Measurements from ENCODE around the gene KIAA0513. TPM values are rescaled to one million over a fixed set of nuclear protein-coding genes. Genes with fewer than 3 reads are reported as not detected.

The KIAA0513 gene
- total and polyA plus RNA-seq, 2 of the 13 experiments (the other 11 are each of a cell fraction or from before 2014, with no cell fraction given), result 1.8 TPM

DNA sequence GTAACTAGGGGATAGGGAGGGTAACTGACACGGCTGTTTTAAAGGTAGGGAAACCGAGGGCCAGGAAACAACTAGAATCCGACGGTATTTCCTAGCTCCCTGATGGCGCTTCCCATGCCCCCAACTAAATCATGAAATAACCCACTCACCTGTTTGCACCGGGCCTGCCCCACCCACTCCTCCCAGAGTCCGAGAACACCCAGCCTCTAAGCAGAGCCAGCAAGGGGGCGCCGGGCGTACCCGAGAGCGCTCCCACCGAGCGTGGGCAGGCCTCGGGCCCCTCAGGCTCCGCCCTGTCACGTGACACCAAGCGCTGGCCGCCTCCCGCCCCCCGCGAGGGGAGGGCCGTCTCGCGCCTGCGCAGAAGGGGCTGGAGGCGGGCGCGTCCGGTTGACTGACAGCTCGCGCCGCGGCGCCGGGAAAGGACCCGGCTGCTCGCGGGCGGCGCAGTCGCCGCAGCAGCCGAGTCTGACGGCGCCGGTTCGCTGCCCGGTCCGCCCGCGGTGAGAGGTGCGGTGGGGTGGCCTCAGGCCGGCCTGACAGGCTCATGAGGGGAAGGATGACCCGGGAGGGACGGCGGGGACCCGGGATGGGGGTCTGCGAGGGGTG lies at the start of gene KIAA0513 (continued):
- TF ChIP-seq, protein P1, sequence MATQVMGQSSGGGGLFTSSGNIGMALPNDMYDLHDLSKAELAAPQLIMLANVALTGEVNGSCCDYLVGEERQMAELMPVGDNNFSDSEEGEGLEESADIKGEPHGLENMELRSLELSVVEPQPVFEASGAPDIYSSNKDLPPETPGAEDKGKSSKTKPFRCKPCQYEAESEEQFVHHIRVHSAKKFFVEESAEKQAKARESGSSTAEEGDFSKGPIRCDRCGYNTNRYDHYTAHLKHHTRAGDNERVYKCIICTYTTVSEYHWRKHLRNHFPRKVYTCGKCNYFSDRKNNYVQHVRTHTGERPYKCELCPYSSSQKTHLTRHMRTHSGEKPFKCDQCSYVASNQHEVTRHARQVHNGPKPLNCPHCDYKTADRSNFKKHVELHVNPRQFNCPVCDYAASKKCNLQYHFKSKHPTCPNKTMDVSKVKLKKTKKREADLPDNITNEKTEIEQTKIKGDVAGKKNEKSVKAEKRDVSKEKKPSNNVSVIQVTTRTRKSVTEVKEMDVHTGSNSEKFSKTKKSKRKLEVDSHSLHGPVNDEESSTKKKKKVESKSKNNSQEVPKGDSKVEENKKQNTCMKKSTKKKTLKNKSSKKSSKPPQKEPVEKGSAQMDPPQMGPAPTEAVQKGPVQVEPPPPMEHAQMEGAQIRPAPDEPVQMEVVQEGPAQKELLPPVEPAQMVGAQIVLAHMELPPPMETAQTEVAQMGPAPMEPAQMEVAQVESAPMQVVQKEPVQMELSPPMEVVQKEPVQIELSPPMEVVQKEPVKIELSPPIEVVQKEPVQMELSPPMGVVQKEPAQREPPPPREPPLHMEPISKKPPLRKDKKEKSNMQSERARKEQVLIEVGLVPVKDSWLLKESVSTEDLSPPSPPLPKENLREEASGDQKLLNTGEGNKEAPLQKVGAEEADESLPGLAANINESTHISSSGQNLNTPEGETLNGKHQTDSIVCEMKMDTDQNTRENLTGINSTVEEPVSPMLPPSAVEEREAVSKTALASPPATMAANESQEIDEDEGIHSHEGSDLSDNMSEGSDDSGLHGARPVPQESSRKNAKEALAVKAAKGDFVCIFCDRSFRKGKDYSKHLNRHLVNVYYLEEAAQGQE (IDR thresholded peaks at IDR 0.05; ENCODE audit: borderline replicate concordance in 1 of 2, low read depth in 1 of 2, low read length in 2 of 2), result no peak
- no peak for TF ChIP-seq ZNF549 (CRISPR knock-in tag; IDR thresholded peaks at IDR 0.05)
- no peak for TF ChIP-seq ZNF275 (CRISPR knock-in tag; IDR thresholded peaks at IDR 0.05; ENCODE audit: borderline replicate concordance)
- TF ChIP-seq, protein P2, sequence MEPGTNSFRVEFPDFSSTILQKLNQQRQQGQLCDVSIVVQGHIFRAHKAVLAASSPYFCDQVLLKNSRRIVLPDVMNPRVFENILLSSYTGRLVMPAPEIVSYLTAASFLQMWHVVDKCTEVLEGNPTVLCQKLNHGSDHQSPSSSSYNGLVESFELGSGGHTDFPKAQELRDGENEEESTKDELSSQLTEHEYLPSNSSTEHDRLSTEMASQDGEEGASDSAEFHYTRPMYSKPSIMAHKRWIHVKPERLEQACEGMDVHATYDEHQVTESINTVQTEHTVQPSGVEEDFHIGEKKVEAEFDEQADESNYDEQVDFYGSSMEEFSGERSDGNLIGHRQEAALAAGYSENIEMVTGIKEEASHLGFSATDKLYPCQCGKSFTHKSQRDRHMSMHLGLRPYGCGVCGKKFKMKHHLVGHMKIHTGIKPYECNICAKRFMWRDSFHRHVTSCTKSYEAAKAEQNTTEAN (CRISPR knock-in tag; conservative IDR thresholded peaks at IDR 0.05), result no peak
- TF ChIP-seq, protein P3, sequence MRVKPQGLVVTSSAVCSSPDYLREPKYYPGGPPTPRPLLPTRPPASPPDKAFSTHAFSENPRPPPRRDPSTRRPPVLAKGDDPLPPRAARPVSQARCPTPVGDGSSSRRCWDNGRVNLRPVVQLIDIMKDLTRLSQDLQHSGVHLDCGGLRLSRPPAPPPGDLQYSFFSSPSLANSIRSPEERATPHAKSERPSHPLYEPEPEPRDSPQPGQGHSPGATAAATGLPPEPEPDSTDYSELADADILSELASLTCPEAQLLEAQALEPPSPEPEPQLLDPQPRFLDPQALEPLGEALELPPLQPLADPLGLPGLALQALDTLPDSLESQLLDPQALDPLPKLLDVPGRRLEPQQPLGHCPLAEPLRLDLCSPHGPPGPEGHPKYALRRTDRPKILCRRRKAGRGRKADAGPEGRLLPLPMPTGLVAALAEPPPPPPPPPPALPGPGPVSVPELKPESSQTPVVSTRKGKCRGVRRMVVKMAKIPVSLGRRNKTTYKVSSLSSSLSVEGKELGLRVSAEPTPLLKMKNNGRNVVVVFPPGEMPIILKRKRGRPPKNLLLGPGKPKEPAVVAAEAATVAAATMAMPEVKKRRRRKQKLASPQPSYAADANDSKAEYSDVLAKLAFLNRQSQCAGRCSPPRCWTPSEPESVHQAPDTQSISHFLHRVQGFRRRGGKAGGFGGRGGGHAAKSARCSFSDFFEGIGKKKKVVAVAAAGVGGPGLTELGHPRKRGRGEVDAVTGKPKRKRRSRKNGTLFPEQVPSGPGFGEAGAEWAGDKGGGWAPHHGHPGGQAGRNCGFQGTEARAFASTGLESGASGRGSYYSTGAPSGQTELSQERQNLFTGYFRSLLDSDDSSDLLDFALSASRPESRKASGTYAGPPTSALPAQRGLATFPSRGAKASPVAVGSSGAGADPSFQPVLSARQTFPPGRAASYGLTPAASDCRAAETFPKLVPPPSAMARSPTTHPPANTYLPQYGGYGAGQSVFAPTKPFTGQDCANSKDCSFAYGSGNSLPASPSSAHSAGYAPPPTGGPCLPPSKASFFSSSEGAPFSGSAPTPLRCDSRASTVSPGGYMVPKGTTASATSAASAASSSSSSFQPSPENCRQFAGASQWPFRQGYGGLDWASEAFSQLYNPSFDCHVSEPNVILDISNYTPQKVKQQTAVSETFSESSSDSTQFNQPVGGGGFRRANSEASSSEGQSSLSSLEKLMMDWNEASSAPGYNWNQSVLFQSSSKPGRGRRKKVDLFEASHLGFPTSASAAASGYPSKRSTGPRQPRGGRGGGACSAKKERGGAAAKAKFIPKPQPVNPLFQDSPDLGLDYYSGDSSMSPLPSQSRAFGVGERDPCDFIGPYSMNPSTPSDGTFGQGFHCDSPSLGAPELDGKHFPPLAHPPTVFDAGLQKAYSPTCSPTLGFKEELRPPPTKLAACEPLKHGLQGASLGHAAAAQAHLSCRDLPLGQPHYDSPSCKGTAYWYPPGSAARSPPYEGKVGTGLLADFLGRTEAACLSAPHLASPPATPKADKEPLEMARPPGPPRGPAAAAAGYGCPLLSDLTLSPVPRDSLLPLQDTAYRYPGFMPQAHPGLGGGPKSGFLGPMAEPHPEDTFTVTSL (CRISPR knock-in tag; IDR thresholded peaks at IDR 0.05; ENCODE audit: borderline replicate concordance), result no peak
- peak; percentile 51; the same call in 1 of the 2 replicates for TF ChIP-seq ZNF138 (CRISPR knock-in tag; IDR thresholded peaks at IDR 0.05; ENCODE audit: low read depth)
- TF ChIP-seq FIP1L1 (IDR thresholded peaks at IDR 0.05; ENCODE audit: borderline replicate concordance, insufficient read depth, low read depth, low read length), result no peak
- no peak for TF ChIP-seq PRDM4 (CRISPR knock-in tag; IDR thresholded peaks at IDR 0.05; ENCODE audit: borderline replicate concordance)
- peak; percentile 50; the same call in 1 of the 2 replicates for TF ChIP-seq FOXO1 (CRISPR knock-in tag; IDR thresholded peaks at IDR 0.05)
- peak; percentile 80; the same call in 1 of the 2 replicates for TF ChIP-seq ZNF607 (CRISPR knock-in tag; IDR thresholded peaks at IDR 0.05; ENCODE audit: borderline replicate concordance)

Measured in HepG2 (cell line).